Vagina (tissue), 2 donors: ENCODE measurements around the gene CACNA1C.

Source experiments
- CTCF ChIP-seq, 3 experiments: fragments of 450-650 bp in 2 of 3; fragments of 200-600 bp in 1 of 3; sonication (generic) in 1 of 3; IDR thresholded peaks; one replicate each; pipeline ENCODE4 v1.5.1; 2017 to 2019; ENCODE audit warnings: antibody characterized with exemption in 3 of 3, mild to moderate bottlenecking in 2 of 3, moderate library complexity in 2 of 3
- POLR2A ChIP-seq, 2 donors: fragments of 450-650 bp; IDR thresholded peaks; one replicate each; pipeline ENCODE4 v1.6.1; 2017; ENCODE audit warnings: antibody characterized with exemption in 2 of 2, mild to moderate bottlenecking in 2 of 2, moderate library complexity in 2 of 2

DNA sequence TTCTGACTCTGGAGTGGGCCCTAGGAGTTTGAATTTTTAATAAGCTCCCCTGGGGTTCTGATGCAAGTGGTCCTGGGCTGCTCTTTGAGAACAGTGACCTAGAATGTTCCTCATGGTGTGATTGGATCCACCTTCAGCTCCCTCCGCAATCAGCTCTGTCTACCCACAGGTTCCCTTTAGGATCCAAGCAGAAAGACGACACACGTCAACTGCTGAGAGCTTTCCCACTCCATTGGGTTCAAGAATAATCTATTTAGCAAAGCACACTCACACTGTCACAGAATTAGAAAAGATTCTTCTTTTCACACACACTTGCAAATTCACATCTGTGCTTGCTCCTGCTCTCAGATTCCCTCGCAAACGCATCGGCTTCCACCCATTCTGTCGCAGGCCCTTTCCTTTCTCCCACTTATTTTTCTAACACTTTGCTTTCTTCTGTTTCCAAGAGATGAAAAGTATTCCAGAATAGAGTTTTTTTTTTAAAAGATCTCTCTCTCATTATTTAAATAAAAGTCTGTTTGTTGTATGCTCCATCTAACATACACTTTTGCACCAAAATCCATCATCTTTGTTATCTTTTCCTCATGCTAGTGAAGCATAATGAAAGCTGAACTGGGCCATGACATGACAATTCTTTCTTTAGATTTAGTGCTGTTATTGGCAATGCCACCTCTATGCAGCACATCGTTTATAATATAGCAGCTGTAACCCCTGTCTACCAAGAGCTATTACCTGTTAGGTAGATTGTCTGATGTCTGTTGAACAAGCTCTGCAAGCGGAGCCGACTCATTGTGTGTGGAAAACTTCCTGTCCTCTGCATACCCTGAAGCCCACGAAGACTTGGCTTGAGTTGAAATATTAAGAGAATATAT is 73.1 kb downstream of the CACNA1C start:
- TF ChIP-seq CTCF (IDR thresholded peaks at IDR 0.05) (no peak), POLR2A (IDR thresholded peaks at IDR 0.05) (no peak)
